ENCODE results near the gene CDC5L. TPM values are rescaled to one million over a fixed set of nuclear protein-coding genes. Genes with fewer than 3 reads are reported as not detected.

The CDC5L gene
- total and polyA plus RNA-seq, 2 of the 13 experiments (the other 11 are each of a cell fraction or from before 2014, with no cell fraction given): 11.0 to 34.2 TPM

GRCh38 chr6:44387346-44388134, at the start of gene CDC5L (continued):
- 0 out of 2 replicates have a peak, but pooled peaks have one; percentile 20 for TF ChIP-seq HBP1 (CRISPR knock-in tag; IDR thresholded peaks at IDR 0.05; ENCODE audit: low read depth)
- TF ChIP-seq ZNF883 (CRISPR knock-in tag; IDR thresholded peaks at IDR 0.05; ENCODE audit: not compliant biosample characterization): peak; percentile 90
- peak; percentile 64; the same call in 1 of the 2 replicates for TF ChIP-seq ZNF639 (CRISPR knock-in tag; conservative IDR thresholded peaks at IDR 0.05)
- TF ChIP-seq KIAA2018 (CRISPR knock-in tag; IDR thresholded peaks at IDR 0.05; ENCODE audit: borderline replicate concordance): no peak
- TF ChIP-seq PRDM4 (CRISPR knock-in tag; IDR thresholded peaks at IDR 0.05; ENCODE audit: borderline replicate concordance): no peak
- TF ChIP-seq ZKSCAN5 (CRISPR knock-in tag; IDR thresholded peaks at IDR 0.05): no peak
- TF ChIP-seq YY1 (IDR thresholded peaks at IDR 0.05; ENCODE audit: insufficient read depth, insufficient replicate concordance, low read depth, low read length): peak; percentile 41
- TF ChIP-seq SRSF4 (IDR thresholded peaks at IDR 0.05; ENCODE audit: low read depth, low read length, poor library complexity, severe bottlenecking): no peak
- no peak; the same call in 1 of the 2 replicates for TF ChIP-seq PLSCR1 (CRISPR knock-in tag; IDR thresholded peaks at IDR 0.05; ENCODE audit: borderline replicate concordance)
- peak; percentile 78; the same call in 1 of the 2 replicates for TF ChIP-seq ZNF563 (CRISPR knock-in tag; IDR thresholded peaks at IDR 0.05)
- no peak for TF ChIP-seq ISX (CRISPR knock-in tag; conservative IDR thresholded peaks at IDR 0.05)
